Astrocyte (in vitro differentiated cells and primary cell): ENCODE results near the gene IGF2R. TPM values are rescaled to one million over a fixed set of nuclear protein-coding genes. Genes with fewer than 3 reads are reported as not detected.

Experiments
- DNase-seq: peaks from one replicate; pipeline ENCODE4 v3.0.0-alpha.2; 2010; ENCODE audit warnings: low read depth
- FAIRE-seq: peaks from 2 replicates; lab custom pipeline; 2011; peaks lifted over from hg19 to GRCh38; lab: Jason Lieb, UNC
- H2AFZ ChIP-seq: 2 replicates; pipeline ENCODE4 v1.6.0; 2012; ENCODE audit warnings: low read depth, low read length, inconsistent platforms
- H3K27ac ChIP-seq: 2 replicates; pipeline ENCODE4 v1.5.1; 2011; ENCODE audit warnings: low read depth, low read length, inconsistent platforms
- H3K27me3 ChIP-seq: 2 replicates; pipeline ENCODE4 v1.6.0; 2011; ENCODE audit warnings: low read length, inconsistent platforms; ENCODE audit not compliant: insufficient read depth
- H3K36me3 ChIP-seq: 2 replicates; pipeline ENCODE4 v1.5.1; 2011; ENCODE audit warnings: low read length, inconsistent platforms; ENCODE audit not compliant: insufficient read depth
- H3K4me1 ChIP-seq: 2 replicates; pipeline ENCODE4 v1.5.1; 2011; ENCODE audit warnings: low read length, inconsistent platforms; ENCODE audit not compliant: insufficient read depth
- H3K4me2 ChIP-seq: 2 replicates; pipeline ENCODE4 v1.6.0; 2012; ENCODE audit warnings: low read length, inconsistent platforms
- H3K4me3 ChIP-seq: 2 replicates; pipeline ENCODE4 v1.5.1; 2011; ENCODE audit warnings: low read depth, mild to moderate bottlenecking, low read length, inconsistent platforms; ENCODE audit not compliant: insufficient read depth
- H3K79me2 ChIP-seq: 2 replicates; pipeline ENCODE4 v1.6.0; 2012; ENCODE audit warnings: mild to moderate bottlenecking, low read length, inconsistent platforms; ENCODE audit not compliant: insufficient read depth
- H3K9ac ChIP-seq: 2 replicates; pipeline ENCODE4 v1.6.0; 2012; ENCODE audit warnings: mild to moderate bottlenecking, low read length, inconsistent platforms
- H3K9me3 ChIP-seq: 2 replicates; pipeline ENCODE4 v1.5.1; 2012; ENCODE audit warnings: low read depth, mild to moderate bottlenecking, low read length, inconsistent platforms; ENCODE audit not compliant: insufficient read depth
- H4K20me1 ChIP-seq: 2 replicates; pipeline ENCODE4 v1.6.0; 2012; ENCODE audit warnings: low read length, inconsistent platforms; ENCODE audit not compliant: insufficient read depth
- H3K27ac Mint-ChIP-seq: one replicate; pipeline ENCODE4 v1.8.0; 2021; ENCODE audit warnings: mild to moderate bottlenecking, mixed read lengths; ENCODE audit not compliant: unreplicated experiment
- H3K27me3 Mint-ChIP-seq: one replicate; pipeline ENCODE4 v1.8.0; 2021; ENCODE audit warnings: low read depth, mixed read lengths; ENCODE audit not compliant: unreplicated experiment
- H3K36me3 Mint-ChIP-seq: one replicate; pipeline ENCODE4 v1.8.0; 2021; ENCODE audit warnings: low read depth, mixed read lengths; ENCODE audit not compliant: unreplicated experiment
- H3K4me1 Mint-ChIP-seq: one replicate; pipeline ENCODE4 v1.8.0; 2021; ENCODE audit warnings: low read depth, mixed read lengths; ENCODE audit not compliant: unreplicated experiment
- H3K4me3 Mint-ChIP-seq: one replicate; pipeline ENCODE4 v1.8.0; 2021; ENCODE audit warnings: mild to moderate bottlenecking, moderate library complexity, mixed read lengths; ENCODE audit not compliant: unreplicated experiment
- H3K9me3 Mint-ChIP-seq: one replicate; pipeline ENCODE4 v1.8.0; 2021; ENCODE audit warnings: mild to moderate bottlenecking, mixed read lengths; ENCODE audit not compliant: unreplicated experiment
- EZH2 ChIP-seq: IDR thresholded peaks from 2 replicates; pipeline ENCODE4 v1.6.1; 2012; ENCODE audit warnings: mild to moderate bottlenecking, low read length, inconsistent platforms; ENCODE audit not compliant: insufficient read depth
- total RNA-seq: library from RNA; stranded (reverse); gene quantifications from 2 replicates; pipeline ENCODE4 v1.2.1, GENCODE V29; 2021
- TF ChIP-seq, protein P1 (sequence below): IDR thresholded peaks from 2 replicates; pipeline ENCODE4 v1.5.1; 2011; ENCODE audit warnings: low read depth, mild to moderate bottlenecking, inconsistent platforms, low read length, moderate library complexity; ENCODE audit not compliant: insufficient read depth

The IGF2R gene
- total RNA-seq, 1 donor from 2014 or later = 173 TPM

DNA sequence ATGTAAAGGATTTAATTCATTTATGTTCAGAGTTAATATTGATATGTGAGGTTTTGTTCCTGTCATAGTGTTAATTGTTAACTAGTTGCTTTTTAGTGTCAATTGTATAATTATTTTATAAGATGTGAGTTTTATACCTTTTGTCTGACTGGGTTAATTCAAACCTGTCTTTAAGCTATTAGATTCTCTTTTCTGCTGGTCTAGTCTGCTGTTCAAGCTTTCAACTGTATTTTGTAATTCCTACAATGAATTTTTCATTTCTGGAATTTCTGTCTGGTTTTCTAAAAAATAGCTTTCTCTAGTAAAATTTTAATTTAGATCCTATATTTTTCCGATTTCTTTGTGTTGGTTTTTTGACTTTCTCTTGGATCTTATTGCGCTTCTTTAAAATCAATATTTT is 26.5 kb downstream of the IGF2R start:
- H3K4me3 ChIP-seq = no peak overlapping the region
- H3K9ac ChIP-seq = no peak overlapping the region
- no peak for FAIRE-seq
- no peaks in the 10 kb centered on the region for H3K9me3 ChIP-seq
- no peak overlapping the region for H3K27ac ChIP-seq
- peaks cover 27% of the 10 kb centered on the region for H3K36me3 Mint-ChIP-seq
- no peak overlapping the region for H3K4me3 Mint-ChIP-seq
- no peaks in the 10 kb centered on the region for H3K27me3 ChIP-seq
- no peak overlapping the region for H2AFZ ChIP-seq
- DNase-seq = no peak
- TF ChIP-seq, protein P1, sequence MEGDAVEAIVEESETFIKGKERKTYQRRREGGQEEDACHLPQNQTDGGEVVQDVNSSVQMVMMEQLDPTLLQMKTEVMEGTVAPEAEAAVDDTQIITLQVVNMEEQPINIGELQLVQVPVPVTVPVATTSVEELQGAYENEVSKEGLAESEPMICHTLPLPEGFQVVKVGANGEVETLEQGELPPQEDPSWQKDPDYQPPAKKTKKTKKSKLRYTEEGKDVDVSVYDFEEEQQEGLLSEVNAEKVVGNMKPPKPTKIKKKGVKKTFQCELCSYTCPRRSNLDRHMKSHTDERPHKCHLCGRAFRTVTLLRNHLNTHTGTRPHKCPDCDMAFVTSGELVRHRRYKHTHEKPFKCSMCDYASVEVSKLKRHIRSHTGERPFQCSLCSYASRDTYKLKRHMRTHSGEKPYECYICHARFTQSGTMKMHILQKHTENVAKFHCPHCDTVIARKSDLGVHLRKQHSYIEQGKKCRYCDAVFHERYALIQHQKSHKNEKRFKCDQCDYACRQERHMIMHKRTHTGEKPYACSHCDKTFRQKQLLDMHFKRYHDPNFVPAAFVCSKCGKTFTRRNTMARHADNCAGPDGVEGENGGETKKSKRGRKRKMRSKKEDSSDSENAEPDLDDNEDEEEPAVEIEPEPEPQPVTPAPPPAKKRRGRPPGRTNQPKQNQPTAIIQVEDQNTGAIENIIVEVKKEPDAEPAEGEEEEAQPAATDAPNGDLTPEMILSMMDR = no peak
- TF ChIP-seq EZH2 = no peak
- H3K4me2 ChIP-seq = no peak overlapping the region
- no peaks in the 10 kb centered on the region for H3K4me1 ChIP-seq
- peaks cover 100% of the 10 kb centered on the region for H3K79me2 ChIP-seq
- no peak overlapping the region for H3K27ac Mint-ChIP-seq
- peaks cover 21% of the 10 kb centered on the region for H3K4me1 Mint-ChIP-seq
- H3K36me3 ChIP-seq = peaks cover 4% of the 10 kb centered on the region
- H4K20me1 ChIP-seq = peaks cover 84% of the 10 kb centered on the region
- H3K27me3 Mint-ChIP-seq = no peaks in the 10 kb centered on the region
- H3K9me3 Mint-ChIP-seq = peaks cover 2% of the 10 kb centered on the region

DNA sequence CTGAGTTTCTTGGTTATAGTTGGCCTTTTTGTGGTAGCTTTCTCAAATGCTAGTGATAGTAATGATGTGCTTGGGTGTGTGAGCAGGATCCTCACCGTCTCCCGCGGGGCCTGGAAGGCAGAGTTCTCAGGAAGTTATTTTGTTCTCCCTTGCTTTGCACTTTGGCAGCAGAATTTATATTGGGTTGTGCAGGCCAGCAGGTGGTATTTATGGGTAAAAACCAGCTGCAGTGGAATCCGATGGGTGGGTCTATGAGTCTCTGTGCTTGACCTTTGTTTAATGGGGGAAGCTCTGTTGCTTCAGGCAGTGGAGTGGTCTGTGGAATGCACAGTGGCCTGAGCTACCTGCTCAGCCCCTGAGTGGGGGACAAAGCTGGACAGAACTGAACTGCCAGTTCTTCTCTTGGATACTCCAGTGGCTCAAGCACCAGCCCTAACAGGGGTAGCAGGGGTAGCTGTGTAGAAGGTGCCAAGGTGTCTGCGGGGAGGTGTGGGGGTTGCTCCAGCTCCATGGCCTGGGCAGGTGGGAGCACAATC is 27.3 kb downstream of the IGF2R start:
- H3K27ac ChIP-seq = no peak overlapping the region
- DNase-seq = no peak
- TF ChIP-seq EZH2 = no peak
- TF ChIP-seq, protein P1 = no peak
- no peaks in the 10 kb centered on the region for H3K4me1 ChIP-seq
- Mint-ChIP-seq H3K4me1 (peaks cover 19% of the 10 kb centered on the region), H3K27me3 (no peaks in the 10 kb centered on the region), H3K4me3 (no peak overlapping the region), H3K9me3 (peaks cover 2% of the 10 kb centered on the region), H3K36me3 (peaks cover 27% of the 10 kb centered on the region), H3K27ac (no peak overlapping the region)
- no peak for FAIRE-seq
- H3K79me2 ChIP-seq = peaks cover 99% of the 10 kb centered on the region
- no peaks in the 10 kb centered on the region for H3K27me3 ChIP-seq
- H2AFZ ChIP-seq = no peak overlapping the region
- no peak overlapping the region for H3K4me2 ChIP-seq
- peaks cover 4% of the 10 kb centered on the region for H3K36me3 ChIP-seq
- no peak overlapping the region for H3K4me3 ChIP-seq
- H3K9me3 ChIP-seq = no peaks in the 10 kb centered on the region
- peaks cover 90% of the 10 kb centered on the region for H4K20me1 ChIP-seq
- H3K9ac ChIP-seq = no peak overlapping the region
